Spleen (tissue), 11 donors: ENCODE results near the gene SIPA1L3. TPM values are rescaled to one million over a fixed set of nuclear protein-coding genes. Genes with fewer than 3 reads are reported as not detected.

Experiments
- DNase-seq: peaks from one replicate; pipeline ENCODE4 v3.0.0-alpha.2; 2020
- H3K27ac ChIP-seq, 8 donors: fragments of 200-600 bp; sonication (generic) in 7 of 8; 1 replicate in 4 of 8; 2 replicates in 4 of 8; pipeline versions ENCODE4 v1.5.0 to v1.8.0; 2016 to 2021; ENCODE audit warnings: inconsistent platforms in 4 of 8, mild to moderate bottlenecking in 4 of 8, moderate library complexity in 1 of 8
- H3K27me3 ChIP-seq, 7 donors: fragments of 200-600 bp; sonication (generic) in 6 of 7; replicated peaks in 1 of 7; 1 replicate in 4 of 7; 2 replicates in 3 of 7; pipeline versions ENCODE4 v1.5.0 to v1.8.0; 2016 to 2021; ENCODE audit warnings: inconsistent platforms in 3 of 7, mild to moderate bottlenecking in 1 of 7
- H3K36me3 ChIP-seq, 6 donors: fragments of 200-600 bp; sonication (generic) in 5 of 6; 1 replicate in 4 of 6; 2 replicates in 2 of 6; pipeline versions ENCODE4 v1.5.0 to v1.8.0; 2016 to 2021; ENCODE audit warnings: inconsistent platforms in 2 of 6
- H3K4me1 ChIP-seq, 6 donors: fragments of 200-600 bp; sonication (generic) in 5 of 6; 1 replicate in 3 of 6; 2 replicates in 3 of 6; pipeline versions ENCODE4 v1.5.0 to v1.8.0; 2016 to 2021; ENCODE audit warnings: inconsistent platforms in 3 of 6
- H3K4me3 ChIP-seq, 8 donors: fragments of 200-600 bp; sonication (generic) in 7 of 8; 1 replicate in 4 of 8; 2 replicates in 4 of 8; pipeline versions ENCODE4 v1.5.0 to v1.8.0; 2016 to 2021; ENCODE audit warnings: inconsistent platforms in 4 of 8, mild to moderate bottlenecking in 4 of 8, moderate library complexity in 2 of 8
- H3K9me3 ChIP-seq, 8 donors: fragments of 200-600 bp; sonication (generic) in 7 of 8; 1 replicate in 4 of 8; 2 replicates in 4 of 8; pipeline versions ENCODE4 v1.5.0 to v1.8.0; 2016 to 2021; ENCODE audit warnings: inconsistent platforms in 4 of 8
- POLR2A ChIP-seq, 3 donors: fragments of 450-650 bp; IDR thresholded peaks; one replicate each; pipeline ENCODE4 v1.5.1; 2017; ENCODE audit warnings: antibody characterized with exemption in 3 of 3, mild to moderate bottlenecking in 1 of 3
- POLR2AphosphoS5 ChIP-seq, 3 donors: sonication (generic); formaldehyde crosslinking; IDR thresholded peaks; one replicate each; pipeline ENCODE4 v1.5.1; 2017; ENCODE audit warnings: antibody characterized with exemption in 3 of 3
- WGBS, 5 donors: extraction: QIAGEN DNeasy Blood & Tissue Kit in 3 of 5; methylation state at CpG; one replicate each; pipeline versions ENCODE4 v1.1.5 to v1.1.7; 2013 to 2018; 5-methylcytosine and 5-hydroxymethylcytosine counted together
- intact Hi-C: fragments of 100-400 bp; cut with DNase I; formaldehyde crosslinking; loops from one replicate; pipeline ENCODE4 v1.15.0; 2023; ENCODE audit warnings: low total_unique reads
- polyA plus RNA-seq, 3 donors: library from polyadenylated mRNA; stranded (reverse); fragments of 200-250 nt; gene quantifications; one replicate each; pipeline ENCODE4 v1.2.1, GENCODE V29; 2013
- total RNA-seq, 7 donors: library from RNA; depleted of rRNA in 3 of 7; stranded (reverse); fragments of >200 nt in 3 of 7; fragmentation: NEBNext Ultra II Directional in 4 of 7; extraction: Animal tissue kit (Norgen Biotek cat#: 25700) in 4 of 7; gene quantifications; one replicate each; pipeline versions ENCODE4 v1.1.0 to v1.2.1, GENCODE V29; 2016 to 2021
- TF ChIP-seq, protein P1 (sequence below), 11 experiments: fragments of 200-600 bp in 7 of 11; fragments of 450-650 bp in 4 of 11; sonication (generic) in 4 of 11; IDR thresholded peaks in 8 of 11; conservative IDR thresholded peaks in 3 of 11; 1 replicate in 7 of 11; 2 replicates in 4 of 11; pipeline versions ENCODE4 v1.4.0 to v1.8.0; 2016 to 2021; ENCODE audit warnings: antibody characterized with exemption in 11 of 11, inconsistent platforms in 4 of 11, mild to moderate bottlenecking in 1 of 11
- donor health status: healthy with polysubstance abuse.
- donor health status: DM: no; HTN: no; CAD: no; lungs with moderate emphysema.
- donor health status: DM: no; HTN: no; CAD: no.
- donor health status: Bipolar disorder and iron deficiency.
- donor health status: healthy.
- donor health status: DM: no; HTN: no; CAD: no.
- donor health status: DM: yes; HTN: yes; CAD: no.

SIPA1L3 gene
- total and polyA plus RNA-seq, 10 donors, result 5.4 to 62.6 (median 40.3) TPM

DNA sequence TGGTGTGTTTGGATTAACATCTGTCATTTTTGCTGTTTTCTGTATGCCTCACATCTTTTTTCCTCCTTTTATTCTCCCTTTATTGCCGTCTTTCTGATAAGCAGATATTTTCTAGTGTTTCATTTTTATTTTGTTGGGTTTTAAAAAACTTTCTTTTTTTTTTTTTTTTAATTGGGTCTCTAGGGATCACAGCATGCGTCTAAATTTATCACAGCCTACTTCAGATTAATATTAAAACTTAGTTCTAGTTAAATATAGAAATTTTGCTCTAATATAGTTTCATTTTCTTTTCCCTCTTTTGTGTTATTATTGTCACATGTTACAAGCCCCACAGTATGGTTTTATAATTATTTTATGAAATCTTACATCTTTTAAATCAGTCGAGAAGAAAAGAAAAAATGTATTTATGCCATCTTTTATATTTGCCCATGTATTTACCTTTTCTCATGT, 52.7 kb downstream of the SIPA1L3 start:
- Histone ChIP-seq H3K27ac (peak overlapping the region in 7 of 8 donors; percentile 12 to 59 (median 49)), H3K4me3 (no peak overlapping the region), H3K27me3 (no peaks in the 10 kb centered on the region), H3K9me3 (peaks cover 0 to 28% (median 18%) of the 10 kb centered on the region in 8 donors), H3K36me3 (no peaks in the 10 kb centered on the region), H3K4me1 (peaks cover 3 to 86% (median 21%) of the 10 kb centered on the region in 6 donors)
- intact Hi-C loops, result no loop called here
- DNase-seq, result no peak
- WGBS, 5 donors, result 52 to 72% (median 61%) methylated on average over 3 of the region's 3 CpGs
- TF ChIP-seq POLR2A (IDR thresholded peaks at IDR 0.05), result no peak
- no peak for TF ChIP-seq POLR2AphosphoS5 (IDR thresholded peaks at IDR 0.05)
- TF ChIP-seq, protein P1, sequence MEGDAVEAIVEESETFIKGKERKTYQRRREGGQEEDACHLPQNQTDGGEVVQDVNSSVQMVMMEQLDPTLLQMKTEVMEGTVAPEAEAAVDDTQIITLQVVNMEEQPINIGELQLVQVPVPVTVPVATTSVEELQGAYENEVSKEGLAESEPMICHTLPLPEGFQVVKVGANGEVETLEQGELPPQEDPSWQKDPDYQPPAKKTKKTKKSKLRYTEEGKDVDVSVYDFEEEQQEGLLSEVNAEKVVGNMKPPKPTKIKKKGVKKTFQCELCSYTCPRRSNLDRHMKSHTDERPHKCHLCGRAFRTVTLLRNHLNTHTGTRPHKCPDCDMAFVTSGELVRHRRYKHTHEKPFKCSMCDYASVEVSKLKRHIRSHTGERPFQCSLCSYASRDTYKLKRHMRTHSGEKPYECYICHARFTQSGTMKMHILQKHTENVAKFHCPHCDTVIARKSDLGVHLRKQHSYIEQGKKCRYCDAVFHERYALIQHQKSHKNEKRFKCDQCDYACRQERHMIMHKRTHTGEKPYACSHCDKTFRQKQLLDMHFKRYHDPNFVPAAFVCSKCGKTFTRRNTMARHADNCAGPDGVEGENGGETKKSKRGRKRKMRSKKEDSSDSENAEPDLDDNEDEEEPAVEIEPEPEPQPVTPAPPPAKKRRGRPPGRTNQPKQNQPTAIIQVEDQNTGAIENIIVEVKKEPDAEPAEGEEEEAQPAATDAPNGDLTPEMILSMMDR (IDR thresholded peaks at IDR 0.05 in 8 of 11, conservative IDR thresholded peaks at IDR 0.05 in 3 of 11), result no peak

DNA sequence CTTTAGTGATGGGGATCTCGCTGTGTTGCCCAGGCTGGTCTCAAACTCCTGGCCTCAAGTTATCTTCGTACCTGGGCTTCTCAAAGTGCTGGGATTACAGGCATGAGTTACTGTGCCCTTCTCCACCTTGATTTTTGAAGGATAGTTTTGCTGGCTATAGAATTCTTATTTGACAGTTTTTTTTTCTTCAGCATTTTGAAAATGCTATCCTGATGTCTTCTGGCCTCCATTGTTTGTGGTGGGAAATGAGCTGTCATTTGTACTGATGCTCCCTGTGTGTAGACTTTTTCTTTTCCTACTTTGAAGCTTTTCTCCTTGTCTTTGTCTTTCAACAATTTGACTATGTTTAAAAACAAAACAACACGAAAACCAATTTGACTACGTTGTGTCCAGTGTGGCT, 54.2 kb downstream of the SIPA1L3 start:
- Histone ChIP-seq H3K36me3 (no peaks in the 10 kb centered on the region), H3K9me3 (peaks cover 0 to 28% (median 18%) of the 10 kb centered on the region in 8 donors), H3K27me3 (no peaks in the 10 kb centered on the region), H3K4me3 (no peak overlapping the region), H3K27ac (peak overlapping the region in 2 of 8 donors; percentile 52 to 59), H3K4me1 (peaks cover 3 to 79% (median 21%) of the 10 kb centered on the region in 6 donors)
- intact Hi-C loops, result no loop called here
- WGBS, 5 donors, result 95 to 98% (median 97%) methylated on average over 4 of the region's 4 CpGs
- no peak for DNase-seq
- TF ChIP-seq, protein P1 (IDR thresholded peaks at IDR 0.05 in 8 of 11, conservative IDR thresholded peaks at IDR 0.05 in 3 of 11), result no peak
- no peak for TF ChIP-seq POLR2A (IDR thresholded peaks at IDR 0.05)
- no peak for TF ChIP-seq POLR2AphosphoS5 (IDR thresholded peaks at IDR 0.05)

DNA sequence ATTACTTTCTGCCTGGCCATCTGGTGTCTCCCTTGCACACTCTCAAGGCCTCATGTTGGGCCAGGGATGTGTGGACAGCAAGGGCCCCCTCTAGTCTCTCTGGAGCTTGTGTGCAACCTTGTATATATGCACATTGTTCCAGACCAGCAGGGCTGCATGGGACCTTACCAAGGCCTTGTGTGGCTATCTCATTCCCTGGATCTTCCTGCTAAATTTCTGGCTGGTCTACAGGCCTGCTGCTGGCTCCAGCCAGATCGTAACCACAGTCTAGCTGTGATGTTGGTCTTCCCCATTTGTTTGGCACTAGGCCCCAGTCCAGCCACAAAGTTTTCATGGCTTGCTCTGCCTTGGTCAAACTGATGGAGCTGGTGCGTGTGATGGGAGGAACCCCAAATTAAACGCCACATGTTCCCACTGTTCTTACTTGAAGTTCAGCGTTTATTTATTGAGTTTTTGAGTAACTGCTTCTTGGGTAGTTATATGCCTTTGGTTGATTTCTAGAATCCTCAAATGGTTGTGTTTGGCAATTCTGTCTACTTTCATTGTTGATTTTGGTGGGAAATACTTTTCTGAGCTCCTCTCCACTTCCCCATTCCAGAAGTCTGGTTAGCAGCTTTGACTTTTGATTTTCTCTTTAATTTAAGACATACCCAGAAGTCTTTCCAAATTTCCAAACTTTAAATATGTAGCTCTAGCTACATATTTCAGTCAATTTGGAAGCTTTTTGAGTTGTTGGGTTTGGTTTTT, 56.4 kb downstream of the SIPA1L3 start:
- H3K9me3 ChIP-seq, result peaks cover 0 to 23% (median 16%) of the 10 kb centered on the region in 8 donors
- WGBS, 5 donors, result 80 to 88% (median 81%) methylated on average over 4 of the region's 4 CpGs
- H3K27ac ChIP-seq, result peak overlapping the region in 4 of 8 donors; percentile 23 to 59 (median 56)
- peaks cover 3 to 69% (median 21%) of the 10 kb centered on the region in 6 donors for H3K4me1 ChIP-seq
- DNase-seq, result no peak
- TF ChIP-seq, protein P1 (IDR thresholded peaks at IDR 0.05 in 8 of 11, conservative IDR thresholded peaks at IDR 0.05 in 3 of 11), result no peak
- no peak for TF ChIP-seq POLR2AphosphoS5 (IDR thresholded peaks at IDR 0.05)
- TF ChIP-seq POLR2A (IDR thresholded peaks at IDR 0.05), result no peak
- intact Hi-C loops, result no loop called here
- H3K36me3 ChIP-seq, result no peaks in the 10 kb centered on the region
- no peaks in the 10 kb centered on the region for H3K27me3 ChIP-seq
- H3K4me3 ChIP-seq, result no peak overlapping the region

DNA sequence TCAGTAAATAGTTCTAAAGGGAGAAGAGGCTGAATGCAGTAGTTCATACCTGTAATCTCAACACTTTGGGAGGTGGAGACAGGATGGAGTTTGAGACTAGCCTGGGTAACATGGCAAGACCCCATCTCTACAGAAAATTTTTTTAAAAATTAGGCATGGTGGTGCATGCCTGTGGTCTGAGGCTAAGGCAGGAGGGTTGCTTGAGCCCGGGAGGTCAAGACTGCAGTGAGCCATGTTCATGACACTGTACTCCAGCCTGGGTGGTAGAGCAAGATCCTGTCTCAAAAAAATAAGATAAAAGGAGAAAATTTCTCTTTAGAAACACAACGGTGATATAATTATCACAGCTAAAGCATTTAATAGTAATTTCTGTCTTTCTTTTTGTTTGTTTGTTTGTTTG, 57.1 kb downstream of the SIPA1L3 start:
- Histone ChIP-seq H3K27ac (peak overlapping the region in 2 of 8 donors; percentile 52 to 59), H3K9me3 (peaks cover 0 to 19% (median 14%) of the 10 kb centered on the region in 8 donors), H3K4me1 (peaks cover 3 to 62% (median 19%) of the 10 kb centered on the region in 6 donors), H3K27me3 (no peaks in the 10 kb centered on the region), H3K36me3 (no peaks in the 10 kb centered on the region), H3K4me3 (no peak overlapping the region)
- intact Hi-C loops, result no loop called here
- no peak for DNase-seq
- TF ChIP-seq POLR2A (IDR thresholded peaks at IDR 0.05) (no peak), POLR2AphosphoS5 (IDR thresholded peaks at IDR 0.05) (no peak)
- TF ChIP-seq, protein P1 (IDR thresholded peaks at IDR 0.05 in 8 of 11, conservative IDR thresholded peaks at IDR 0.05 in 3 of 11), result no peak
- WGBS, 5 donors, result 83 to 97% (median 90%) methylated on average over 2 of the region's 2 CpGs
